Spinal cord (tissue), 10 donors: ENCODE data around the gene FRMPD4. TPM values are rescaled to one million over a fixed set of nuclear protein-coding genes. Genes with fewer than 3 reads are reported as not detected.

Source experiments
- DNase-seq, 6 donors: peaks; one replicate each; pipeline versions ENCODE4 v3.0.0 to v3.0.0-alpha.2; 2013 to 2015; ENCODE audit warnings: low spot score in 6 of 6, low read depth in 4 of 6
- H3K27ac ChIP-seq: one replicate; pipeline ENCODE4 v1.5.1; 2013; ENCODE audit warnings: low read depth, low read length, control low read depth
- H3K27me3 ChIP-seq: one replicate; pipeline ENCODE4 v1.6.1; 2013; ENCODE audit warnings: low read length; ENCODE audit not compliant: control insufficient read depth, insufficient read depth
- H3K36me3 ChIP-seq: one replicate; pipeline ENCODE4 v1.6.1; 2013; ENCODE audit warnings: low read length; ENCODE audit not compliant: control insufficient read depth, insufficient read depth
- H3K4me1 ChIP-seq: one replicate; pipeline ENCODE4 v1.6.1; 2013; ENCODE audit warnings: low read length; ENCODE audit not compliant: control insufficient read depth, insufficient read depth
- H3K4me3 ChIP-seq: one replicate; pipeline ENCODE4 v1.5.1; 2013; ENCODE audit warnings: low read depth, low read length, control low read depth
- H3K9me3 ChIP-seq: one replicate; pipeline ENCODE4 v1.6.1; 2013; ENCODE audit warnings: low read length; ENCODE audit not compliant: control insufficient read depth, insufficient read depth
- WGBS: methylation state at CpG from one replicate; pipeline ENCODE4 v1.1.5; 2013; ENCODE audit warnings: missing lambda C conversion rate; ENCODE audit not compliant: insufficient coverage; 5-methylcytosine and 5-hydroxymethylcytosine counted together
- long read RNA-seq, 4 donors: transcript quantifications; one replicate each; lab custom pipeline, GENCODE V29; 2026
- polyA plus RNA-seq, 2 donors: library from polyadenylated mRNA; unstranded; fragments of 120-200 nt; gene quantifications; one replicate each; pipeline ENCODE4 v1.2.1, GENCODE V29; 2013; ENCODE audit not compliant: insufficient read length in 2 of 2
- total RNA-seq, 2 donors: library from RNA; depleted of rRNA in 1 of 2; stranded (reverse); fragments of 120-200 nt in 1 of 2; fragments of >200 nt in 1 of 2; gene quantifications; one replicate each; pipeline versions ENCODE4 v1.2.3 to v1.2.4, GENCODE V29; 2013 to 2014
- donor health status: healthy.

Gene FRMPD4
- 1 to 10 TPM; 2.6 to 9.8 TPM for total RNA-seq
- 1 to 10 TPM; 4.8 to 7.0 TPM for polyA plus RNA-seq
- long read RNA-seq, donor 1: 0 reads
- long read RNA-seq, donor 2: 0 reads
- long read RNA-seq, donor 3: 0 reads
- long read RNA-seq, donor 4: 0 reads

- Histone ChIP-seq H3K4me1 (peaks cover 4% of the 10 kb centered on the region), H3K27ac (no peak within 1 kb of the TSS), H3K27me3 (peaks cover 36% of the 10 kb centered on the region), H3K9me3 (no peaks in the 10 kb centered on the region), H3K36me3 (no peaks in the 10 kb centered on the region), H3K4me3 (peak within 1 kb of the TSS; percentile 37)
- WGBS: 15% methylated on average over 74 of the region's 80 CpGs
- DNase-seq: peak in 3 of 6 donors; percentile 9 to 78 (median 46)
Observed at GRCh38 chrX:12138361-12139313, at the start of gene FRMPD4. Gene FRMPD4, plus strand, starts transcription at chrX:12138473. Its CDS starts 499 bp downstream, at chrX:12138972.

- H3K4me3 ChIP-seq: no peak overlapping the region
- no peaks in the 10 kb centered on the region for H3K36me3 ChIP-seq
- no peak overlapping the region for H3K27ac ChIP-seq
- WGBS: no CpG with 5 or more reads among the region's 1 CpG
- no peaks in the 10 kb centered on the region for H3K9me3 ChIP-seq
- no peaks in the 10 kb centered on the region for H3K27me3 ChIP-seq
- no peaks in the 10 kb centered on the region for H3K4me1 ChIP-seq
- no peak for DNase-seq
Observed at GRCh38 chrX:12089740-12090139, 48.5 kb upstream of the FRMPD4 start.

- H3K27ac ChIP-seq: no peak overlapping the region
- H3K9me3 ChIP-seq: no peaks in the 10 kb centered on the region
- no peaks in the 10 kb centered on the region for H3K4me1 ChIP-seq
- no peaks in the 10 kb centered on the region for H3K27me3 ChIP-seq
- DNase-seq: no peak
- H3K4me3 ChIP-seq: no peak overlapping the region
- H3K36me3 ChIP-seq: no peaks in the 10 kb centered on the region
- WGBS: no CpG with 5 or more reads among the region's 2 CpGs
Observed at GRCh38 chrX:12113321-12113720, 25.0 kb upstream of the FRMPD4 start.

- DNase-seq: no peak
- WGBS: 14% methylated on average over 1 of the region's 2 CpGs
- Histone ChIP-seq H3K27me3 (no peaks in the 10 kb centered on the region), H3K4me1 (no peaks in the 10 kb centered on the region), H3K4me3 (no peak overlapping the region), H3K36me3 (no peaks in the 10 kb centered on the region), H3K27ac (no peak overlapping the region), H3K9me3 (no peaks in the 10 kb centered on the region)
Observed at GRCh38 chrX:12115377-12115776, 22.9 kb upstream of the FRMPD4 start.

GRCh38 chrX:12118134-12118533 lies 20.1 kb upstream of the FRMPD4 start:
- Histone ChIP-seq H3K36me3 (no peaks in the 10 kb centered on the region), H3K4me1 (no peaks in the 10 kb centered on the region), H3K9me3 (no peaks in the 10 kb centered on the region), H3K27me3 (no peaks in the 10 kb centered on the region), H3K4me3 (no peak overlapping the region), H3K27ac (no peak overlapping the region)
- WGBS: 33% methylated on average over 1 of the region's 3 CpGs
- no peak for DNase-seq

- Histone ChIP-seq H3K9me3 (peaks cover 5% of the 10 kb centered on the region), H3K4me3 (no peak overlapping the region), H3K27me3 (no peaks in the 10 kb centered on the region), H3K27ac (no peak overlapping the region), H3K4me1 (no peaks in the 10 kb centered on the region), H3K36me3 (no peaks in the 10 kb centered on the region)
- no peak for DNase-seq
- WGBS: 93% methylated on average over 3 of the region's 3 CpGs
Observed at GRCh38 chrX:12128017-12128416, 10.3 kb upstream of the FRMPD4 start.

GRCh38 chrX:12137951-12138360 lies 317 bp upstream of the FRMPD4 start:
- peaks cover 36% of the 10 kb centered on the region for H3K27me3 ChIP-seq
- peak in 3 of 6 donors; percentile 12 to 79 (median 66) for DNase-seq
- H3K36me3 ChIP-seq: no peaks in the 10 kb centered on the region
- WGBS: 25% methylated on average over 20 of the region's 24 CpGs
- H3K9me3 ChIP-seq: no peaks in the 10 kb centered on the region
- peaks cover 4% of the 10 kb centered on the region for H3K4me1 ChIP-seq
- peak overlapping the region; percentile 37 for H3K4me3 ChIP-seq
- no peak overlapping the region for H3K27ac ChIP-seq

- 45% methylated on average over 2 of the region's 4 CpGs for WGBS
- no peak overlapping the region for H3K4me3 ChIP-seq
Observed at GRCh38 chrX:12139934-12140611, 1.8 kb downstream of the FRMPD4 start.

GRCh38 chrX:12141511-12141910 lies 3.2 kb downstream of the FRMPD4 start:
- Histone ChIP-seq H3K4me3 (no peak overlapping the region), H3K27me3 (peaks cover 27% of the 10 kb centered on the region), H3K36me3 (no peaks in the 10 kb centered on the region), H3K9me3 (no peaks in the 10 kb centered on the region), H3K4me1 (peaks cover 4% of the 10 kb centered on the region), H3K27ac (no peak overlapping the region)
- peak in 1 of 6 donors; percentile 24 for DNase-seq
- no CpG with 5 or more reads among the region's 3 CpGs for WGBS

More at GRCh38 chrX:12139934-12140611, 1.8 kb downstream of the FRMPD4 start:
- Histone ChIP-seq H3K9me3 (no peaks in the 10 kb centered on the region), H3K27me3 (peaks cover 36% of the 10 kb centered on the region), H3K27ac (no peak overlapping the region), H3K4me1 (peaks cover 4% of the 10 kb centered on the region), H3K36me3 (no peaks in the 10 kb centered on the region)
- DNase-seq: no peak
